ENCODE results near the gene GAS6. TPM values are rescaled to one million over a fixed set of nuclear protein-coding genes. Genes with fewer than 3 reads are reported as not detected.

The GAS6 gene
- total RNA-seq, 4 donors from 2014 or later = 132 to 392 (median 217) TPM

- H3K9me3 ChIP-seq = no peaks in the 10 kb centered on the region
- ATAC-seq = no peak
- no peak overlapping the region for H3K4me3 ChIP-seq
- no peaks in the 10 kb centered on the region for H3K36me3 ChIP-seq
- 88 to 95% methylated on average over 2 to 7 of the region's 51 CpGs for WGBS, 2 donors (ENCODE audit: low coverage in 1 of 2)
- no peaks in the 10 kb centered on the region for H3K27me3 ChIP-seq
- peaks cover 0 to 69% (median 23%) of the 10 kb centered on the region in 3 donors for H3K4me1 ChIP-seq
- TF ChIP-seq POLR2AphosphoS5 (IDR thresholded peaks at IDR 0.05) (no peak), EP300 (IDR thresholded peaks at IDR 0.05) (no peak), POLR2A (IDR thresholded peaks at IDR 0.05) (no peak)
- TF ChIP-seq, protein P1, sequence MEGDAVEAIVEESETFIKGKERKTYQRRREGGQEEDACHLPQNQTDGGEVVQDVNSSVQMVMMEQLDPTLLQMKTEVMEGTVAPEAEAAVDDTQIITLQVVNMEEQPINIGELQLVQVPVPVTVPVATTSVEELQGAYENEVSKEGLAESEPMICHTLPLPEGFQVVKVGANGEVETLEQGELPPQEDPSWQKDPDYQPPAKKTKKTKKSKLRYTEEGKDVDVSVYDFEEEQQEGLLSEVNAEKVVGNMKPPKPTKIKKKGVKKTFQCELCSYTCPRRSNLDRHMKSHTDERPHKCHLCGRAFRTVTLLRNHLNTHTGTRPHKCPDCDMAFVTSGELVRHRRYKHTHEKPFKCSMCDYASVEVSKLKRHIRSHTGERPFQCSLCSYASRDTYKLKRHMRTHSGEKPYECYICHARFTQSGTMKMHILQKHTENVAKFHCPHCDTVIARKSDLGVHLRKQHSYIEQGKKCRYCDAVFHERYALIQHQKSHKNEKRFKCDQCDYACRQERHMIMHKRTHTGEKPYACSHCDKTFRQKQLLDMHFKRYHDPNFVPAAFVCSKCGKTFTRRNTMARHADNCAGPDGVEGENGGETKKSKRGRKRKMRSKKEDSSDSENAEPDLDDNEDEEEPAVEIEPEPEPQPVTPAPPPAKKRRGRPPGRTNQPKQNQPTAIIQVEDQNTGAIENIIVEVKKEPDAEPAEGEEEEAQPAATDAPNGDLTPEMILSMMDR (IDR thresholded peaks at IDR 0.05) = no peak
- no peak overlapping the region for H3K27ac ChIP-seq
Measured at GRCh38 chr13:113883921-113884804, 20.3 kb upstream of the GAS6 start.

- no peak for TF ChIP-seq EP300 (IDR thresholded peaks at IDR 0.05)
- TF ChIP-seq, protein P1 (IDR thresholded peaks at IDR 0.05) = no peak
- TF ChIP-seq POLR2AphosphoS5 (IDR thresholded peaks at IDR 0.05) = no peak
- no peak for TF ChIP-seq POLR2A (IDR thresholded peaks at IDR 0.05)
- 96 to 100% methylated on average over 4 to 9 of the region's 50 CpGs for WGBS, 2 donors (ENCODE audit: low coverage in 1 of 2)
- no peaks in the 10 kb centered on the region for H3K27me3 ChIP-seq
- peaks cover 0 to 68% (median 26%) of the 10 kb centered on the region in 3 donors for H3K4me1 ChIP-seq
- peak overlapping the region in 3 of 4 donors; percentile 81 to 87 (median 83) for H3K27ac ChIP-seq
- no peak overlapping the region for H3K4me3 ChIP-seq
- ATAC-seq = no peak
- no peaks in the 10 kb centered on the region for H3K9me3 ChIP-seq
- no peaks in the 10 kb centered on the region for H3K36me3 ChIP-seq
Measured at GRCh38 chr13:113883314-113883811, 19.5 kb upstream of the GAS6 start.

DNA sequence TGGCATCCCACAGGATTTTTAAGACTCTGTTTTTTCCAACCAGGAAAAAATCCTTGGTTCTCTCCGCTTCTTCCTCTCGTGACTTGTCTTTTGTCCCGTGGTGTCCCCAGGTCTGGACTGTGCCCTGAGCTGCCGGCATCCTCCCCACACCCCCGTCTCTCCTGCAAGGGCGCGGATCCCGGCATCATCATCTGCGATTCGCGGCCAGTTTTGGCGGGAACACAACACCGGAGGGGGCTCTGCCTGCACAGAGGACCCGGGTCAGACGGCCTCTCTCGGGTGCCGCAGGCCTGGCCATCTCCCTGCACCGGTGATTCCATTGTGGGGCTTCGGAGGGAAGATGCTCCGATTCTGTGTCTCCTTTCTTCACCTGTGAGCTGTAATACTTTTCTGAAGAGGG, 18.8 kb upstream of the GAS6 start:
- no peak for ATAC-seq
- Histone ChIP-seq H3K27ac (peak overlapping the region; percentile 31 to 87 (median 82)), H3K9me3 (no peaks in the 10 kb centered on the region), H3K4me1 (peaks cover 0 to 62% (median 26%) of the 10 kb centered on the region in 3 donors), H3K27me3 (no peaks in the 10 kb centered on the region), H3K36me3 (no peaks in the 10 kb centered on the region), H3K4me3 (no peak overlapping the region)
- no peak for TF ChIP-seq EP300 (IDR thresholded peaks at IDR 0.05)
- TF ChIP-seq, protein P1 (IDR thresholded peaks at IDR 0.05) = no peak
- TF ChIP-seq POLR2A (IDR thresholded peaks at IDR 0.05) = no peak
- no peak for TF ChIP-seq POLR2AphosphoS5 (IDR thresholded peaks at IDR 0.05)
- WGBS, 2 donors (ENCODE audit: low coverage in 1 of 2) = 78% methylated on average over 17 of the region's 20 CpGs; no CpG with 5 or more reads in 1 of the 2 donors

GRCh38 chr13:113882267-113882630, 18.4 kb upstream of the GAS6 start:
- H3K36me3 ChIP-seq = no peaks in the 10 kb centered on the region
- H3K4me1 ChIP-seq = peaks cover 0 to 57% (median 26%) of the 10 kb centered on the region in 3 donors
- 7 to 9% methylated on average over 2 to 6 of the region's 8 CpGs for WGBS, 2 donors (ENCODE audit: low coverage in 1 of 2)
- no peaks in the 10 kb centered on the region for H3K9me3 ChIP-seq
- H3K4me3 ChIP-seq = no peak overlapping the region
- no peaks in the 10 kb centered on the region for H3K27me3 ChIP-seq
- TF ChIP-seq, protein P1 (IDR thresholded peaks at IDR 0.05) = no peak
- TF ChIP-seq POLR2AphosphoS5 (IDR thresholded peaks at IDR 0.05) = peak; percentile 13
- peak overlapping the region; percentile 31 to 87 (median 82) for H3K27ac ChIP-seq
- peak; percentile 78 for ATAC-seq

Data from gastroesophageal sphincter (tissue), 4 donors.